ENCODE measurements around the gene TEPSIN.

DNA sequence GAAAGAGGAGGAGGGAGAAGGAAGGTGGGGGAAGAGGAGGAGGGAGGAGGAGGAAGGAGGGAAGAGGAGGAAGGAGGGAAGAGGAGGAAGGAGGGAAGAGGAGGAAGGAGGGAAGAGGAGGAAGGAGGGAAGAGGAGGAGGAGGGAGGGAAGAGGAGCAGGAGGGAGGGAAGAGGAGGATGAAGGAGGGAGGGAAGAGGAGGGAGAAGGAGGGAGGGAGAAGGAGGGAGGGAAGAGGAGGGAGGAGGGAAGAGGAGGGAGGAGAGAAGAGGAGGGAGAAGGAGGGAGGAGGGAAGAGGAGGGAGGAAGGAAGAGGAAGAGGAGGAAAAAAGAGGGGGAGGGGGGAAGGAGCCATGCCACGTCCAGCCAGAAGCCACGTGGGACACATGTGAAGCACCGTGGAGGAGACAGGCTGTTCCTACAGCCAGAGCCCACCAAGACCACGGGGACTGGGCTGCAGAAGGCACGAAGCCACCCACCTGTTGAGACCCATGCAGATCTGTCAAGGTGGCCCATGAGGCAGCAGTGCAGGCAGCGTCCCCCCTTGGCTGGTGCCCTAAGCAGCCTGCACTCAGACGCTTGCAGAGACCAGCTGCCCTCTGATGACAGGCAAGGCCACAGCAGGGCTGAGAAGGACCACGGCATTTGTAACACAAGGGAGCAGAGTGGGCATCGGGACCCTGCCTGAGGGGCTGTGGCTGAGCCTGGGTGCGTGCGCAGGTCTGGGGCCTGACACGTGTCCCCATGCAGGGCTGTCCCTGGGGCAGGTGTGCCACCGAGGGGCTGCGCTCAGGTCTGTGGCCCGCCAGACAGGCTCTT, 10.6 kb upstream of the TEPSIN start:
- TF ChIP-seq, protein P1, sequence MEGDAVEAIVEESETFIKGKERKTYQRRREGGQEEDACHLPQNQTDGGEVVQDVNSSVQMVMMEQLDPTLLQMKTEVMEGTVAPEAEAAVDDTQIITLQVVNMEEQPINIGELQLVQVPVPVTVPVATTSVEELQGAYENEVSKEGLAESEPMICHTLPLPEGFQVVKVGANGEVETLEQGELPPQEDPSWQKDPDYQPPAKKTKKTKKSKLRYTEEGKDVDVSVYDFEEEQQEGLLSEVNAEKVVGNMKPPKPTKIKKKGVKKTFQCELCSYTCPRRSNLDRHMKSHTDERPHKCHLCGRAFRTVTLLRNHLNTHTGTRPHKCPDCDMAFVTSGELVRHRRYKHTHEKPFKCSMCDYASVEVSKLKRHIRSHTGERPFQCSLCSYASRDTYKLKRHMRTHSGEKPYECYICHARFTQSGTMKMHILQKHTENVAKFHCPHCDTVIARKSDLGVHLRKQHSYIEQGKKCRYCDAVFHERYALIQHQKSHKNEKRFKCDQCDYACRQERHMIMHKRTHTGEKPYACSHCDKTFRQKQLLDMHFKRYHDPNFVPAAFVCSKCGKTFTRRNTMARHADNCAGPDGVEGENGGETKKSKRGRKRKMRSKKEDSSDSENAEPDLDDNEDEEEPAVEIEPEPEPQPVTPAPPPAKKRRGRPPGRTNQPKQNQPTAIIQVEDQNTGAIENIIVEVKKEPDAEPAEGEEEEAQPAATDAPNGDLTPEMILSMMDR (IDR thresholded peaks at IDR 0.05 in 4 of 5, conservative IDR thresholded peaks at IDR 0.05 in 1 of 5), result no peak
- TF ChIP-seq POLR2A (IDR thresholded peaks at IDR 0.05), result no peak
